Measurements from ENCODE around the gene HBZ.
"Not testable (repeated sequence)": the region's sequence is repeated elsewhere in the genome, so short reads cannot be mapped to it uniquely, and the experiment has no call there.

HBZ gene

DNA sequence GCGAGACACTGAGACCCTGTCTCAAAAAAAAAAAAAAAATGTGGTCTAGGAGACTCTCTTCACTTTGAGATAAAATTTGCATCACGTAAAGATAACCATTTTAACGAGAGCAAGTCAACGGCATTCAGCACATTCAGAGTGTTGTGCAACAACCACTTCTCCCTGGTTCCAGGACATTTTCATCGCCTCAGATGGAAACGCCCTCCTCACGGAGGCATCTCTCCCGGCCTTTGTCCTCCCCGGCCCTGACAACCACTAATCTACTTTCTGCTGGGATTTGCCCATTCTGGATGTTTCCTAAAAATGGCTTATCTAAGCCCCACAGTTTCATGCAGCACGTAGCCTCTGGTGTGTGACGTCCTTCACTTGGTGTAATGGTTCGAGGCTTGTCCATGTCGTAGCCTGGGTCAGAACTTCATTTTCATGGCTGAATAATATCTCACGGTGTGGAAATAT, 7.6 kb upstream of the HBZ start:
- no peak for DNase-seq (ENCODE audit: low read depth)
- TF ChIP-seq, protein P1, sequence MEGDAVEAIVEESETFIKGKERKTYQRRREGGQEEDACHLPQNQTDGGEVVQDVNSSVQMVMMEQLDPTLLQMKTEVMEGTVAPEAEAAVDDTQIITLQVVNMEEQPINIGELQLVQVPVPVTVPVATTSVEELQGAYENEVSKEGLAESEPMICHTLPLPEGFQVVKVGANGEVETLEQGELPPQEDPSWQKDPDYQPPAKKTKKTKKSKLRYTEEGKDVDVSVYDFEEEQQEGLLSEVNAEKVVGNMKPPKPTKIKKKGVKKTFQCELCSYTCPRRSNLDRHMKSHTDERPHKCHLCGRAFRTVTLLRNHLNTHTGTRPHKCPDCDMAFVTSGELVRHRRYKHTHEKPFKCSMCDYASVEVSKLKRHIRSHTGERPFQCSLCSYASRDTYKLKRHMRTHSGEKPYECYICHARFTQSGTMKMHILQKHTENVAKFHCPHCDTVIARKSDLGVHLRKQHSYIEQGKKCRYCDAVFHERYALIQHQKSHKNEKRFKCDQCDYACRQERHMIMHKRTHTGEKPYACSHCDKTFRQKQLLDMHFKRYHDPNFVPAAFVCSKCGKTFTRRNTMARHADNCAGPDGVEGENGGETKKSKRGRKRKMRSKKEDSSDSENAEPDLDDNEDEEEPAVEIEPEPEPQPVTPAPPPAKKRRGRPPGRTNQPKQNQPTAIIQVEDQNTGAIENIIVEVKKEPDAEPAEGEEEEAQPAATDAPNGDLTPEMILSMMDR (conservative IDR thresholded peaks at IDR 0.05; ENCODE audit: control insufficient read depth, insufficient read depth, low read depth, low read length): no peak
- H3K4me3 ChIP-seq (ENCODE audit: control insufficient read depth, low read depth, low read length): no peak overlapping the region

DNA sequence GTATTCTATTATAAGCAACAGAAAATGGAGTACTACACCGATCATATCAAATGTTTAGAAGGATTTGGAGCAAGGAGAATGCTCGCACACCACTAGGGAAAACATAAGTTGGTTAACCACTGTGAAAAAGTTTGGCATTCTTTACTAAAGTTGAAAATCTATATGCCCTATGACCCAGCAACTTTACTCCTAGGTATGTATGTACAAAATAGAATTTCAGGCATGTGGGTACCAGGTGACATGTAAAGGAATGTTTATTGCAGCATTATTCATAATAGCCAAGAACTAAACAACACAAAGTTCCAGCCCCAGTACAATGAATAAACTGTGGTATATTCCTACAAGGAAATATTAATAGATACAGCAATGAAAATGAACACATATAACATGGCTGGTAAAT, 5.8 kb upstream of the HBZ start:
- H3K4me3 ChIP-seq (ENCODE audit: control insufficient read depth, low read depth, low read length): no peak overlapping the region
- DNase-seq (ENCODE audit: low read depth): no peak
- TF ChIP-seq, protein P1 (conservative IDR thresholded peaks at IDR 0.05; ENCODE audit: control insufficient read depth, insufficient read depth, low read depth, low read length): no peak

DNA sequence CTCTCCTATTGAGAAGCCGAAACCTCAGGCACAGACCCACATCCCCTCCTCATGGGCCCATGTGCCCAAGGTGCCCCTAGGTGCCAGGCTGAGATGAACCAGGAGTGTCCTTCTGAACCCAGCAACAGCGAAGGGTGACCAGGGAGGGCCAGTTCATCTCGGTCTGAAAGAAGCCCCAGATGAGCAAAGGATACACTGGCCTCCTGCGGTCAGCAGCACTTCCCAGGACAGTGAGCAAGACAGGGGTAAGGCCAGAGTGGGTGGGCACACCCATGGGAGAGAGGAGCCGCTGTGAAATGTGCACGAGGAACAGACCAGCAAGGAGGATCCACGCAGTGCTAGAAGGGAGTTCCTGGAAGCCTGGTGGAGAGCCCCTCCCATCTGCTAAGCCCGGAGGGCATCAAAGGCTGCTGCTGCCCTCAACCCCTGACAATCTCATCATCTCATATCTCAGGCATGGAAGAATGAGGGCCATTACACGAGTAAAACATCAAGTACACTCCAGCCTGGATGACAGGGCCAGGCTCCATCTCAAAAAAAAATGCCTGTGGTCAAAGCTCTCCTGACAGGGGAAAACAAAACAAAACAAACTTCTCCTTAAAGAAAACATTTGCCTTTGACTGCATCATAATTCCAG, 3.3 kb upstream of the HBZ start:
- no peak overlapping the region for H3K4me3 ChIP-seq (ENCODE audit: control insufficient read depth, low read depth, low read length)
- DNase-seq (ENCODE audit: low read depth): peak; percentile 21
- TF ChIP-seq, protein P1 (conservative IDR thresholded peaks at IDR 0.05; ENCODE audit: control insufficient read depth, insufficient read depth, low read depth, low read length): no peak

DNA sequence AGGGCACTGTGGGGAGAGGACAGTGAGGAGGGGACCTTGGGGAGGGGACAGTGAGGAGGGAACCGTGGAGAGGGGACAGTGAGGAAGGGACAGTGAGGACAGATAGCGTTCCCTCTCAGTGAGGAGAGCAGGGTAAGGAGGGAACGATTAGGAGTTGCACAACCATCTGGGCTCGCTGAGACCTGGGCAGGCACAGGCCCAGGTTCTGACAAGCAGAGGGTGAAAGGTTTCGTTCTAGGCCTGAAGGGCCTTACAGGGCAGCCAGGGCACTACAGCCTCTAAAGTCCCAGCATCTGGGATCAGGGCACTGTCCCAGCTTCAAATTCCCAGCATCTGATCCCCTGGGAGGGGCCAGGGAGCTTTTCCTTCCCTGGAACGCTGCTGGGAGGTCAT, 681 bp downstream of the HBZ start:
- not testable (repeated sequence) for DNase-seq (ENCODE audit: low read depth); H3K4me3 ChIP-seq (ENCODE audit: control insufficient read depth, low read depth, low read length)

DNA sequence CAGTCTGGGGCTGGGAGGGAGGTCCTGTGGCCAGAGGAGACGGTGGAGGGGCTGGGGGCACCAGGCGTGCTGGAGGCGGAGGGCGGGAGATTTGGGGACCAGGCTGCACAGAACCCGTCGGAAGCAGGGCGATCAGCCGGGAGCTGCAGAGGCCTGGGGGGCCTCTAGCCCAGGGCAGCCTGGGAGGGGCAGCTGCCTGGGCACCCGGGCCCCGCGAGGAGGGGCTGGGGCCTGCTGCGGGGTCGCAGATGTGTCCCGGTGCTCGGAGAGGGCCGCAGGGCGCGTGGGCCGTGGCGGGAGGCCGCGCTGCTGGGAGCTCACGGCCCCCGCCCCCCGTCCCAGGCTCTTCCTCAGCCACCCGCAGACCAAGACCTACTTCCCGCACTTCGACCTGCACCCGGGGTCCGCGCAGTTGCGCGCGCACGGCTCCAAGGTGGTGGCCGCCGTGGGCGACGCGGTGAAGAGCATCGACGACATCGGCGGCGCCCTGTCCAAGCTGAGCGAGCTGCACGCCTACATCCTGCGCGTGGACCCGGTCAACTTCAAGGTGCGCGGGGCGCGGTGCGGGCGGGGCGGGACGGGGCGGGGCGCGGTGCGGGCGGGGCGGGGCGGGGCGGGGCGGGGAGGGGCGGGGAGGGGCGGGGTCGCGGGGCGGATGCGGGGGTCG, 1.2 kb downstream of the HBZ start:
- not testable (repeated sequence) for DNase-seq (ENCODE audit: low read depth); H3K4me3 ChIP-seq (ENCODE audit: control insufficient read depth, low read depth, low read length)

DNA sequence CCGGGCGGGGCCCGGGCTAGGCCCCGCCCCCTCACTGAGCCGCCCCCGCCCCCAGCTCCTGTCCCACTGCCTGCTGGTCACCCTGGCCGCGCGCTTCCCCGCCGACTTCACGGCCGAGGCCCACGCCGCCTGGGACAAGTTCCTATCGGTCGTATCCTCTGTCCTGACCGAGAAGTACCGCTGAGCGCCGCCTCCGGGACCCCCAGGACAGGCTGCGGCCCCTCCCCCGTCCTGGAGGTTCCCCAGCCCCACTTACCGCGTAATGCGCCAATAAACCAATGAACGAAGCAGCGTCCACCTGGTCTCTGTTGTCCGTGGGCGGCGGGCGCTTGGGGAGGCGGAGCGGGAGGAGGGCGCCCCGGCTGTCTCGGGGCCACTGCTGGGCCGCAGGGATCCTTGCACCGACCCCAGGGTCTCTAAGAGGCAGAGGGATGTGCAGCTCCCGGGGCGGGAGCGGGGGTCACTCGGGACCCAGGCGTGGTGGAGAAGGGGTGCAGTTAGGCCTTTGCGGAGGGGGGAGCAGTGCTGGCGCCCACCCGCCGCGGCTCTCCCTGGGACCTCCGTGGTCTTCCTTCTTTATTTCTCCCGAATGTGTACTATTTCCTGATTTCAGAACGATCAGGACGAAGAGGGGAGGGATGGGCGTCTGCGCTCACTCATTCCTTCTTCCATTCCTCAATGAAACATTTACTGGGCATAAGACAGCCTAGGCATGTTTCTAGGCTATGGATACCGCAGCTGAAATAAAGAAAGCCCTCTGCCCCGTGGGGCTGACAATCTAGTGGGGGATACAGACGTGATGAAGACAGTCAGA, 2.0 kb downstream of the HBZ start:
- TF ChIP-seq, protein P1 (conservative IDR thresholded peaks at IDR 0.05; ENCODE audit: control insufficient read depth, insufficient read depth, low read depth, low read length): no peak
- H3K4me3 ChIP-seq (ENCODE audit: control insufficient read depth, low read depth, low read length): peak overlapping the region; percentile 48

DNA sequence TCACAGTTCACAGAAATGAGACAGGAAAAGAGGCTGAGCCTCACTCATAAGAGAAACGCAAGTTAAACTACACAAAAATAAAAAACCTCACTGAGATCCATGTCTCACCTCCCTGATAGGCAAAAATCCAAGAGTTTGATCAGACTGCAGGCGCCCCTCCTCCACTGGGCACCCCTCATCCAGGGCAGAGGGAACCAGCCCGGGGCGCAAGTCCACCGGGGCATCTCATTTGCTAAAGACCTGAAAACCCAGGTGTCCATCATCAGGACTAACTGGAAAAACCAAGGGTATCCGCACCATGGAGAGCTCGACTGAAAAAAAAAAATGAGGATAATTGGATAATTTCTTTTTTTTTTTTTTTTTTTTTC, 2.6 kb downstream of the HBZ start:
- peak overlapping the region; percentile 48 for H3K4me3 ChIP-seq (ENCODE audit: control insufficient read depth, low read depth, low read length)
- DNase-seq (ENCODE audit: low read depth): no peak
- TF ChIP-seq, protein P1 (conservative IDR thresholded peaks at IDR 0.05; ENCODE audit: control insufficient read depth, insufficient read depth, low read depth, low read length): no peak

More for the DNA sequence above, 2.0 kb downstream of the HBZ start:
- peak; percentile 24 for DNase-seq (ENCODE audit: low read depth)
